Putamen (tissue), 1 donor: ENCODE data around the gene NLGN3.

Experiments used
- DNase-seq: peaks from one replicate; pipeline ENCODE4 v3.0.0-alpha.2; 2016; ENCODE audit warnings: low spot score

Gene NLGN3

DNA sequence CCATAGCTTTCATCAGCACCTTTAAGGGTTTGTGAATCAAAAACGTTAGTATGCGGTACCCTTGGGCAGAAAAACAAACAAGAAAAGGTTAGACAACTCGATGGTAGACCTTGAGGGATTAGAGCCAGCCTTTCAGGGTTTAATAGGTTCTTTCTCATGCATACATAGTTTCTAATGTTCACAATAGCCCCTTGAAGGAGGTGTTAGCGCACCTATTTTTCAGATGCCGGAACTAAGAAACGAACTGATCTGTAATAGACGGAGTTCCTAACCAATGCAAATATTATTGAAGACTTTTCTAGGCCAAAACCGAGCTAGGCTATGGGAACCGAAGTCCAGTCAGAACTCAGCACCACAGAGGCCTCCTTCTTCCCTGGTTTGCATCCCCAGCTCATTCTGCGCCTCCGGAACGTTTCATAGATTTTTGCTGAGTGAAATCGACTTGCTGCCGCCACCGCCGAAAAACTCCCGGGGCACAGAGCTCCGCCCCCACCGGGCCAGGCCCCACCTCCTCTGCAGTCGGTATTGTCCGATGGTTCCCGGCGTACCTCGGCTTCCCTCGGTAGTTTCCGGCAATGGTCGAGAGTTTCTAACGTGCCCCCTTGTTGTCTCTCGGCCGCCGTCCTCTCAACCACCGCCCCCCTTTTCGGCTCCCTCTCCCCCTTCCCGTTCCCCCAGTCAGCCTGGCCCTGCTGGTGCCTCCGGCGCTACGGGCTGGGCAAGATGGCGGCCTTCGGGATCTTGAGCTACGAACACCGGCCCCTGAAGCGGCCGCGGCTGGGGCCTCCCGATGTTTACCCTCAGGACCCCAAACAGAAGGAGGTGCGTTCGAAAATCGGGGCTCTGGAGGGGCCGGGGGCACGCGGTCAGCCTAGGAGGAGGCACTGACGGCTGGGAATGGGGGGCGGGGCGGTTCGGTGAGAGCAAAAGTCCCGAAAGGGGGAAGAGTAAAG is 26.3 kb upstream of the NLGN3 start, which contains the start of gene MED12:
TSS of gene MED12 (plus strand) at position 565 of the 953 bp plus-strand sequence. CDS start at position 724, 159 bp downstream.
- DNase-seq = peak; percentile 82

GRCh38 chrX:71118985-71119535 is 25.6 kb upstream of the NLGN3 start:
- DNase-seq = no peak

GRCh38 chrX:71128166-71128833 is 16.3 kb upstream of the NLGN3 start:
- DNase-seq = no peak

- DNase-seq = peak; percentile 49
These were observed 15.5 kb upstream of the NLGN3 start for GRCh38 chrX:71128915-71129765.

GRCh38 chrX:71131510-71131909 is 13.1 kb upstream of the NLGN3 start:
- DNase-seq = no peak

DNA sequence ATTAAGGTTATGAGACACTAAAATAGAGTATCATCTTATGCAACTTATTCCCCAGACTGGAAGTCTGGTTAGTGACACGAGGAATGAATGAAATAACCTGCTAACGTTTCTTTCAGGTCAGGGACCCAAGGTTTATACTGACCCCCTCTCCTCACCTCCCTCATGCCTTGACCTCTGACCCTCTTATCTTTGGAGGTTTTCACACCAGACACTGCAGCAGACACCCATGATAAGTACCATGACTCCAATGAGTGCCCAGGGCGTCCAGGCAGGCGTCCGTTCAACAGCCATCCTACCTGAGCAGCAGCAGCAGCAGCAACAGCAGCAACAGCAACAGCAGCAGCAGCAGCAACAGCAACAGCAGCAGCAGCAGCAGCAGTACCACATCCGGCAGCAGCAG is 4.2 kb upstream of the NLGN3 start:
- DNase-seq = no peak

GRCh38 chrX:71143508-71143907 is 1.1 kb upstream of the NLGN3 start:
- DNase-seq = no peak

- DNase-seq = no peak
These were observed 3.0 kb downstream of the NLGN3 start for GRCh38 chrX:71147496-71148277.

DNA sequence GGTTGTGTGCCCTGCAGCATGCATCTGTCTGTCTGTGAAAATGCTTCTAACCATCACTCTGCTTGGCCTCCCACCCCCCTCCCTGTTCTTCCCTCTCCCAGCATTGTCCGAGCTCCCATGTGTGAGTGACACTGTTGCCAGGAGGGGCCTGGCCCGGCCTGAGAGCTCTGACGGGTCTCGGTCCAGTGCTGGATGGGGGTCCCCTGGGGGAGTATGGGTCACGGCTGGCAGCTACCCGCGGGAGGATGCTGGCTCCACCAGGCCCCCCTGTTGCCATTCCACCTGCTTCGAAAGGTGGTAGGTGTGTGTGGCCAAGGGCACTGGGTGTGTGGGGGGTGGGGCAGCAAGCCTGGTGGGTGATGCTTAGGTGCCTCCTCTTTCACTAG is 3.6 kb downstream of the NLGN3 start:
- DNase-seq = no peak

- DNase-seq = no peak
These were observed 6.7 kb downstream of the NLGN3 start for GRCh38 chrX:71151366-71151765.

GRCh38 chrX:71154196-71154595 is 9.6 kb downstream of the NLGN3 start:
- no peak for DNase-seq

- no peak for DNase-seq
These were observed 10.0 kb downstream of the NLGN3 start for GRCh38 chrX:71154641-71155040.

DNA sequence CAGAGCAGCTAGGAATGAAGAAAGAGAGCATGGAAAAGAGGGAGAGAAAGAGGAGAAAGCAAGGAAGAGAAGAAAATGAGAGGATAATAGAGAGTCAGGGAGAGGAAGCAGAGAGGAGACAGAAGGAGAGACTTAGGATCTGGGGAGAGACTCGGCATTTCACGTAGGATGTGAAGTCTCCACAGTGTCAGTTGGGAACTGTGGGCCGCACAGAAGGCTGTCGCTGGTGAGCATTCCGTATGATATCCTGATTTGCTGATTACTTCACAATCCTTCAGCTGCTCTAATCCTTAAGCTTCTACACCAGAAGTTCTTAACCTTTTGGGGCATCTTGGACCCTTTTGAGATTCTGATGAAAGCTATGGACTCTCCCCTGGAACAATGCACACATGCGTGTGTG is 14.0 kb downstream of the NLGN3 start:
- DNase-seq = no peak

DNA sequence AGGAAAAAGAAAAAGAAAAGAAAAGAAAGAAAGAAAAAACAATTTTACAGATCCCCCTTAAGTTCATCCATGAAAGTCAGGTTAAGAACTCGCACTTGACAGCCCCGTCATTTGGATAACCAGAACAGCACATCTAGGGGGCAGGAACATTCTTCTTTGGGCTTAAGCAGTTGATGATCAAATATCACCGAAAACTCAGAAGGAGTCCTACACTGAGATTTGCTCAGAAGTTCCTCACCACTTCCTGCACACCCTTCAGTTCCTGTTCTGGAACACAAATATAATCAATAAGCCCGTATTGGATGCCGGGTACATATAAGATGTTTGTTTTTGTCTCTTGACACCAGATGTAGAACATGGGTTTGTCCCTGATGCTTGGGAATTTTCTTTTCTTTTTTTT is 14.7 kb downstream of the NLGN3 start:
- no peak for DNase-seq

- no peak for DNase-seq
These were observed 15.8 kb downstream of the NLGN3 start for GRCh38 chrX:71160475-71160874.

DNA sequence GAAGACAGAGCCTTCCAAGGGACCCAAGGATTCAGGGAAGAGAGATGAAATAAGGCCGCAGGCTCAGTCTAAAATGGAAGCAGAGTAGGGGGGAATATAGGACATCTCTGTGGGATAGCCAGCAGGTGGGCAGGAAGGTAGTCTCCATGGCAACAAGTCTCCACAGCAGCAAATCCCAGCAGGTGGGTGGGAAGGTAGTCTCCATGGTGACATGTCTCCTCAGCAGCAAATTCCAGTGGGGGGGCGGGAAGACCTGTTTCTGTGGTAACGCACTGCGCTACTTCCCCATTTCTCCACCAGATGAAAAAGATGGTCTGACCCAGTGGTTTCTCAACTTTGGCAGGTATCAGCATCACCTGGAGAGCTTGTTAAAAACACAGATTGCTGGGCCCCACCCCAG is 18.3 kb downstream of the NLGN3 start:
- no peak for DNase-seq

- DNase-seq = no peak
These were observed 19.4 kb downstream of the NLGN3 start for GRCh38 chrX:71164071-71164470.

GRCh38 chrX:71166461-71166860 is 21.8 kb downstream of the NLGN3 start:
- DNase-seq = no peak

- no peak for DNase-seq
These were observed 22.6 kb downstream of the NLGN3 start for GRCh38 chrX:71167031-71167781.

DNA sequence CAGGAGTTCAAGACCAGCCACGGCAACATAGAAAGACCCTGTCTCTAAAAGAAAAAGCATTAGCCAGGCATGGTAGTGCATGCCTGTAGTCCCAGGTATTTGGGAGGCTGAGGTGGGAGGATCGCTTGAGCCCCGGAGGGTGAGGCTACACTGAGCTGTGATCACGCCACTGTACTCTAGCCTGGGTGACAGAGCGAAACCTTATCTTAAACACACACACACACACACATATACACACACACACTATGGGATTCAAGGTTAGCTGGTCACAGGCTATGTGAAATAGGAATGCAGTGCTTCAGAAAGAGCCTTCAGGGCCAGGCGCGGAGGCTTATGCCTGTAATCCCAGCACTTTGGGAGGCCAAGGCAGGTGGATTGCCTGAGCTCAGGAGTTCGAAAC is 23.5 kb downstream of the NLGN3 start:
- DNase-seq = no peak
